ENCODE results near the gene MSL3. TPM values are rescaled to one million over a fixed set of nuclear protein-coding genes. Genes with fewer than 3 reads are reported as not detected.

MSL3 gene
- total and polyA plus RNA-seq, 2 donors (not counting 3 experiments of a cell fraction or from before 2014, with no cell fraction given), result 54.2 to 58.7 TPM

DNA sequence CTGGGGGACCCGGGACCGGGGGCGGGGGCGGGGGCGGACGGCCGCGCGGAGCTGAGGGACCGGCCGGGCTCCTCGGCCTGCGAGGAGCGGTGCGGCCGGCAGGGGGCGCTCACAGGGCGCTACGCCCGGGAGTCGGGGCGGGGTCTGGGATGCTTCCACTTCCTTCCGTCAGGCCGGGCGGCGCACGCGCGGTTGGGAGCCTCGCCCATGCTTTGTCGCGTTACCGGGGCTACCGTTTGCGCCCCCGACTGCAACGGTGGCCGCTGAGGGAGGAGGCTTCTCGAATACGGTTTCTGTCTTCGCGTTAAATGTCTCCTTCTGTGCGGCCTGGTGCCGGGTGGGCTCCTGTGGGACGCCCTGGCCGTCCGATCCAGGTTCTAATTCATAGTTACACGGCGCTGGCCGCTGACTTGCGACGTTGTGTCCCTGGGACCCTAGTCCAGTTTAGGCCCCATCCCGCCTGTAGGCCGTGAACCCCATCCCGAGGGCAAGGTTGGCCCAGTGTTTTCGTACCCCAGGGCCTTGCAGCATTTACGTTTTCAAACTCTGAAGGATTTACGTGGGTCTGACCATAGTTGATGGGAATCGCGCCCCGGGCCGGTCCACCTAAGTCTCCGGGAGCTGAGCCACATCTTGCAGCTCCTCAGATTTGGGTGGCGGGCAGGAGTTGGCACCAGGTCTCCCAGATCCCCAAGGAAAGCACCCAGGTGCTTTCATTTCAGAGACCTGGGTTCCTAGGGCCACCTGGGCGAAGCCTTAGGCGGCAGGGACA is 549 bp downstream of the MSL3 start:
- CTCF ChIA-PET, result interaction anchor here (0.6 to 2.7 kb wide), 7 partner anchors 9 to 322 kb away, joined by 3 to 11 read pairs (median 4); no protein-coding TSS in a partner anchor
- Histone ChIP-seq H3K79me2 (ENCODE audit: control insufficient read depth, insufficient read depth, low read length) (peaks cover 8% of the 10 kb centered on the region), H2AFZ (ENCODE audit: low read depth, low read length) (peak overlapping the region; percentile 6), H3K4me2 (ENCODE audit: insufficient read depth, low read length) (peak overlapping the region; percentile 73), H3K27ac (ENCODE audit: insufficient read depth, low read depth, low read length) (peak overlapping the region; percentile 79), H3K9ac (replicated peaks; ENCODE audit: extremely low read depth, insufficient read depth, low read length) (peak overlapping the region; percentile 82), H3K27me3 (ENCODE audit: control insufficient read depth in 2 of 2, insufficient read depth in 2 of 2, low read length in 2 of 2) (peaks cover 0 to 4% of the 10 kb centered on the region in 2 experiments), H3K36me3 (ENCODE audit: control insufficient read depth in 2 of 2, extremely low read depth in 1 of 2, insufficient read depth in 2 of 2, low read length in 2 of 2) (peaks cover 0 to 3% of the 10 kb centered on the region in 2 experiments), H4K20me1 (replicated peaks; ENCODE audit: control insufficient read depth, extremely low read depth, insufficient read depth, low read length) (no peaks in the 10 kb centered on the region), H3K9me3 (replicated peaks; ENCODE audit: control insufficient read depth, insufficient read depth, low read length) (no peaks in the 10 kb centered on the region), H3K4me1 (ENCODE audit: control insufficient read depth, extremely low read depth, insufficient read depth, low read length) (peaks cover 10% of the 10 kb centered on the region), H3K9me1 (replicated peaks; ENCODE audit: control insufficient read depth, extremely low read depth, insufficient read depth, low read length) (no peaks in the 10 kb centered on the region), H3K4me3 (replicated peaks in 1 of 3; ENCODE audit: insufficient read depth in 1 of 3, low read depth in 1 of 3, low read length in 3 of 3) (peak overlapping the region; percentile 34 to 90 (median 90))
- peak; percentile 84 for FAIRE-seq
- TF ChIP-seq POLR2A (IDR thresholded peaks at IDR 0.05; ENCODE audit: low read depth, low read length), result no peak
- TF ChIP-seq JUN (IDR thresholded peaks at IDR 0.05; ENCODE audit: borderline replicate concordance, insufficient read depth, insufficient read length, low read depth), result no peak
- peak; percentile 56 for TF ChIP-seq POLR2AphosphoS5 (IDR thresholded peaks at IDR 0.05; ENCODE audit: insufficient read depth, low read depth, low read length)
- TF ChIP-seq, protein P1, sequence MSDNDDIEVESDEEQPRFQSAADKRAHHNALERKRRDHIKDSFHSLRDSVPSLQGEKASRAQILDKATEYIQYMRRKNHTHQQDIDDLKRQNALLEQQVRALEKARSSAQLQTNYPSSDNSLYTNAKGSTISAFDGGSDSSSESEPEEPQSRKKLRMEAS (IDR thresholded peaks at IDR 0.05; ENCODE audit: insufficient read depth, insufficient read length), result no peak
- no peak for TF ChIP-seq MYC (IDR thresholded peaks at IDR 0.05; ENCODE audit: low read depth, low read length)
- TF ChIP-seq, protein P2, sequence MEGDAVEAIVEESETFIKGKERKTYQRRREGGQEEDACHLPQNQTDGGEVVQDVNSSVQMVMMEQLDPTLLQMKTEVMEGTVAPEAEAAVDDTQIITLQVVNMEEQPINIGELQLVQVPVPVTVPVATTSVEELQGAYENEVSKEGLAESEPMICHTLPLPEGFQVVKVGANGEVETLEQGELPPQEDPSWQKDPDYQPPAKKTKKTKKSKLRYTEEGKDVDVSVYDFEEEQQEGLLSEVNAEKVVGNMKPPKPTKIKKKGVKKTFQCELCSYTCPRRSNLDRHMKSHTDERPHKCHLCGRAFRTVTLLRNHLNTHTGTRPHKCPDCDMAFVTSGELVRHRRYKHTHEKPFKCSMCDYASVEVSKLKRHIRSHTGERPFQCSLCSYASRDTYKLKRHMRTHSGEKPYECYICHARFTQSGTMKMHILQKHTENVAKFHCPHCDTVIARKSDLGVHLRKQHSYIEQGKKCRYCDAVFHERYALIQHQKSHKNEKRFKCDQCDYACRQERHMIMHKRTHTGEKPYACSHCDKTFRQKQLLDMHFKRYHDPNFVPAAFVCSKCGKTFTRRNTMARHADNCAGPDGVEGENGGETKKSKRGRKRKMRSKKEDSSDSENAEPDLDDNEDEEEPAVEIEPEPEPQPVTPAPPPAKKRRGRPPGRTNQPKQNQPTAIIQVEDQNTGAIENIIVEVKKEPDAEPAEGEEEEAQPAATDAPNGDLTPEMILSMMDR (IDR thresholded peaks at IDR 0.05; ENCODE audit: extremely low read depth in 1 of 2, insufficient read depth in 1 of 2, low read depth in 1 of 2, low read length in 2 of 2), result peak; percentile 34 to 73
- TF ChIP-seq EZH2 (IDR thresholded peaks at IDR 0.05; ENCODE audit: borderline replicate concordance, low read depth, low read length, severe bottlenecking), result no peak
- TF ChIP-seq GATA2 (IDR thresholded peaks at IDR 0.05; ENCODE audit: insufficient read depth, insufficient read length, low read depth, low read length), result no peak
- TF ChIP-seq FOS (IDR thresholded peaks at IDR 0.05; ENCODE audit: borderline replicate concordance, insufficient read depth, low read length), result no peak
- TSS peak; percentile 3 for BruUV-seq (replicated peaks)
- POLR2A ChIA-PET, result no interaction called here
- DNase-seq (ENCODE audit: low read depth, low spot score), result peak; percentile 78
- intact Hi-C loops (cut with micrococcal nuclease) (loop anchor here (1.0 to 5.0 kb wide), 3 partner anchors 12 to 647 kb away; partner anchors contain the start of gene HCCS), dilution Hi-C loops (cut with MboI; ENCODE audit: extremely low pct_ligation_motif_present, low sequenced_read_pairs) (no loop called here)

Measured in endothelial cell of umbilical vein (primary cell).